GM21723 (cell line): ENCODE results near the gene RBKS.

Source experiments
- ATAC-seq: cut with Tn5 transposase; IDR thresholded peaks from one replicate; pipeline ENCODE4 v1.9.1; 2021; ENCODE audit warnings: mild to moderate bottlenecking, moderate library complexity; ENCODE audit not compliant: unreplicated experiment

Gene RBKS

GRCh38 chr2:27738349-27739057, 151.7 kb downstream of the RBKS start:
- ATAC-seq: no peak

DNA sequence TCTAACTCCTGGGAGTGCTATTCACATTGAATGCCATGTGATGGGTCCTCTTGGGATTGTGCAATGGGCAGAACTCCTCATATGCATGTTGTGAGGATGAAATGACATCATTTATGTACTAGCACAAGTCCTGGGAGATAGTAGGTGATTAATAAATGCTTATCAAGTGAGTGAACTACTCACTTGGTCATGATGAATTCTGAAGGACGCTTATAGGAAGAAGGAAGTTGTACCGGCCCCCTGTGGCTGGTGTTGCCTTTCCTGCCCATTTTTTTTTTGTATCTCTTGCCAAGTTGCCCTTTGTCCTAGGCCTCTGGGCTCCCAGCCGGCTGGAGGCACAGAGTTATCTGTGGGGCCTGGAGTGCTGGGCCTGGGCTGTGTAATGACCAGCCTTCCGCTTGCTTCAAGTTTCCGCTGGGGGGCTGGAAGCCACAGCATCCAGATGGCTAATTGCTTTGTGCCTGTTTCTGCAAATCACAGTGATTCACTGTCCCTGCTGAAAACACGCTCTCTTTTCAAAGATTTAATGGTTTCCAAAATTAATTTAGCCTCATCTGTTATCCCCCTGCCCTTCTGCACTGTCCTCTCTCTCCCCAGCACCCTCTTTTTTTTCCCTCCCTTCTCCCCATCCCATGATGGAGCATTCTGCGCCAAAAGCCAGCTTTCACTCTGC, 152.4 kb downstream of the RBKS start:
- ATAC-seq: no peak

DNA sequence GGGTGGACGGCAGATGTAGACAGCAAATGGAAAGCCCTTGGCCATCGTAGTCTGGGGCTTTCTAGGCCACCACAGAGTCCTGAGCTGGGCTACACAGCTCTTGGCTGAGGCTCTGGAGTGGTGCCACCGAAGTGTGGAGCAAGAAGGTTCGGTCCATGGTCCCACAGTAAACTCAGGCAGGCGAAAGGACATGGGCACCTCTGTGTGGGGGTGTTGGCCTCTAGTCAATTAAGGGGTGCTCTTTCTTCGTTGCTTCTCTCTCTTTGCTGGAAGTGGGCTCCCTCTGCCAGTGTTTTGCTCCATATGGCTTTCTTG, 153.3 kb downstream of the RBKS start:
- ATAC-seq: no peak

DNA sequence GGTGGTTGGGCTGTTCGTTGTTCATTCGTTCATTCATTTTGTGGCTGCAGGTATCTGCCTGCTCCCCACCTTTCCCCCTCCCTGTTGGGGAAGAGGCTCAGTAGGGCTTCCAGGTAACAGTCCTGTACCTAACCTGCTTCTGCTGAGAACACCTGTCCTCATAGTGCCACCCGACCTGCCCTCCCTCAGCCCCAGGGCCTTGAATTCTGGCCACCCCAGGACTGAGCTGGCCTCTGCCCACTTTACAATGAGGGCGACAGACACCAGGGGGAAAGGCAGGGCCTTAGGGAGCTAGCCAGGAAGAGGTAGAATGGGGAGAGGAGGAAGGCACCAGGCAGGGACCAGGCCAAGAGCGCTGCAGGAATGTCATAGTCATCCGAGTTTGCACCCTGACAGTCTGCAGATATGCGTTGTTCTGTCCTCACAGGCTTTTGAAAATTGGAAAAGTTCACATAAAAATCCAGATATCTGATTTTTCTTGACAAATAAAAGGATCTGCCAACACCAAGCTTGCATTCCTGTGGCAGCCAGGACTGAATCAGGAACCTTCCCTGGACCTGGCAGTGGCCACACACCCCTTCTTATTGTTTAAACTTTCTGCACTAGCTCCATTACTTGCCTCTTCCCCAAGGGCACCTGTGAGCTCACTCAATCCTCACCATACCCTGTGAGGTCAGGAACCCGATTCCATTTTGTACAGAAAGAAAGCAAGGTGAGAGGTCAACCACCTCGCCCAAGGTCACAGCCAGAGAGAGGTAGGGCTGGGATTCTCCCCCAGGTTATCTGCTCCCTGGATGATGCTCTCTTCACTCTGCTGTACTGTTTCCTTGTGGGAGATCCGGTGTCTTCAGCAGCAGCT, 153.9 kb downstream of the RBKS start:
- no peak for ATAC-seq

- no peak for ATAC-seq
Observed at GRCh38 chr2:27735263-27735904, 154.8 kb downstream of the RBKS start.

- ATAC-seq: no peak
Observed at GRCh38 chr2:27734305-27734704, 155.9 kb downstream of the RBKS start.
